Endodermal cell (in vitro differentiated cells): ENCODE results near the gene ZBTB17. TPM values are rescaled to one million over a fixed set of nuclear protein-coding genes. Genes with fewer than 3 reads are reported as not detected.

Experiments
- DNase-seq: peaks from one replicate; pipeline ENCODE4 v3.0.0-alpha.2; 2017
- H3K27ac ChIP-seq: 2 replicates; pipeline ENCODE4 v1.5.1; 2013; ENCODE audit warnings: mild to moderate bottlenecking, low read depth, low read length, moderate library complexity
- H3K27me3 ChIP-seq: 2 replicates; pipeline ENCODE4 v1.6.1; 2013; ENCODE audit warnings: mild to moderate bottlenecking, low read length, moderate library complexity; ENCODE audit not compliant: insufficient read depth, control insufficient read depth, poor library complexity, severe bottlenecking
- H3K36me3 ChIP-seq: 2 replicates; pipeline ENCODE4 v1.7.0; 2013; ENCODE audit warnings: mild to moderate bottlenecking, low read length, moderate library complexity; ENCODE audit not compliant: control insufficient read depth, insufficient read depth
- H3K4me1 ChIP-seq: one replicate; pipeline ENCODE4 v1.7.0; 2013; ENCODE audit warnings: low read length; ENCODE audit not compliant: control insufficient read depth, insufficient read depth
- H3K4me3 ChIP-seq: 2 replicates; pipeline ENCODE4 v1.5.1; 2013; ENCODE audit warnings: mild to moderate bottlenecking, low read length, moderate library complexity
- H3K9ac ChIP-seq: 2 replicates; pipeline ENCODE4 v1.6.1; 2013; ENCODE audit warnings: mild to moderate bottlenecking, low read length, moderate library complexity; ENCODE audit not compliant: poor library complexity, severe bottlenecking; ENCODE audit errors: extremely low read depth
- H3K9me3 ChIP-seq: 2 replicates; pipeline ENCODE4 v1.6.1; 2013; ENCODE audit warnings: mild to moderate bottlenecking, low read length, moderate library complexity; ENCODE audit not compliant: control insufficient read depth
- H3K27ac Mint-ChIP-seq: 2 replicates; pipeline ENCODE4 v1.8.0; 2020; ENCODE audit warnings: mixed read lengths
- H3K27me3 Mint-ChIP-seq: 2 replicates; pipeline ENCODE4 v1.8.0; 2021; ENCODE audit warnings: mild to moderate bottlenecking, mixed read lengths; ENCODE audit not compliant: insufficient read depth
- H3K36me3 Mint-ChIP-seq: 2 replicates; pipeline ENCODE4 v1.8.0; 2020; ENCODE audit warnings: low read depth, mixed read lengths
- H3K4me1 Mint-ChIP-seq: 2 replicates; pipeline ENCODE4 v1.8.0; 2020; ENCODE audit warnings: mixed read lengths
- H3K4me3 Mint-ChIP-seq: 2 replicates; pipeline ENCODE4 v1.8.0; 2020; ENCODE audit warnings: mild to moderate bottlenecking, moderate library complexity, mixed read lengths
- H3K9me3 Mint-ChIP-seq: 2 replicates; pipeline ENCODE4 v1.8.0; 2020; ENCODE audit warnings: mild to moderate bottlenecking, mixed read lengths
- WGBS, 2 experiments: methylation state at CpG; one replicate each; pipeline versions ENCODE4 v1.1.5 to v1.1.7; 2013; ENCODE audit warnings: missing lambda C conversion rate in 2 of 2, mixed read lengths in 1 of 2; ENCODE audit not compliant: insufficient coverage in 1 of 2, insufficient read length in 1 of 2; 5-methylcytosine and 5-hydroxymethylcytosine counted together
- total RNA-seq, 2 donors: library from RNA; stranded (reverse); fragmentation: NEBNext Ultra II Directional in 1 of 2; extraction: Animal tissue kit (Norgen Biotek cat#: 25700) in 1 of 2; gene quantifications; 2 replicates in 1 of 2; 3 replicates in 1 of 2; pipeline ENCODE4 v1.2.1, GENCODE V29; 2021
- TF ChIP-seq, protein P1 (sequence below): fragments of 200-600 bp; sonication (generic); conservative IDR thresholded peaks from 2 replicates; pipeline ENCODE4 v1.5.0; 2021; ENCODE audit warnings: antibody characterized with exemption, mild to moderate bottlenecking

The ZBTB17 gene
- total RNA-seq, 2 donors from 2014 or later = 28.0 to 31.7 TPM

- Histone ChIP-seq H3K27me3 (no peaks in the 10 kb centered on the region), H3K4me1 (no peaks in the 10 kb centered on the region), H3K4me3 (no peak overlapping the region), H3K27ac (no peak overlapping the region), H3K36me3 (peaks cover 90% of the 10 kb centered on the region), H3K9ac (no peak overlapping the region), H3K9me3 (no peaks in the 10 kb centered on the region)
- no peak for DNase-seq
- H3K4me1 Mint-ChIP-seq = peaks cover 6% of the 10 kb centered on the region
- TF ChIP-seq, protein P1, sequence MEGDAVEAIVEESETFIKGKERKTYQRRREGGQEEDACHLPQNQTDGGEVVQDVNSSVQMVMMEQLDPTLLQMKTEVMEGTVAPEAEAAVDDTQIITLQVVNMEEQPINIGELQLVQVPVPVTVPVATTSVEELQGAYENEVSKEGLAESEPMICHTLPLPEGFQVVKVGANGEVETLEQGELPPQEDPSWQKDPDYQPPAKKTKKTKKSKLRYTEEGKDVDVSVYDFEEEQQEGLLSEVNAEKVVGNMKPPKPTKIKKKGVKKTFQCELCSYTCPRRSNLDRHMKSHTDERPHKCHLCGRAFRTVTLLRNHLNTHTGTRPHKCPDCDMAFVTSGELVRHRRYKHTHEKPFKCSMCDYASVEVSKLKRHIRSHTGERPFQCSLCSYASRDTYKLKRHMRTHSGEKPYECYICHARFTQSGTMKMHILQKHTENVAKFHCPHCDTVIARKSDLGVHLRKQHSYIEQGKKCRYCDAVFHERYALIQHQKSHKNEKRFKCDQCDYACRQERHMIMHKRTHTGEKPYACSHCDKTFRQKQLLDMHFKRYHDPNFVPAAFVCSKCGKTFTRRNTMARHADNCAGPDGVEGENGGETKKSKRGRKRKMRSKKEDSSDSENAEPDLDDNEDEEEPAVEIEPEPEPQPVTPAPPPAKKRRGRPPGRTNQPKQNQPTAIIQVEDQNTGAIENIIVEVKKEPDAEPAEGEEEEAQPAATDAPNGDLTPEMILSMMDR = no peak
- no peaks in the 10 kb centered on the region for H3K9me3 Mint-ChIP-seq
- H3K27me3 Mint-ChIP-seq = no peaks in the 10 kb centered on the region
- H3K27ac Mint-ChIP-seq = no peak overlapping the region
- 95 to 100% methylated on average over 1 to 2 of the region's 2 CpGs for WGBS, 2 experiments
- no peak overlapping the region for H3K4me3 Mint-ChIP-seq
- peaks cover 61% of the 10 kb centered on the region for H3K36me3 Mint-ChIP-seq
These were observed 52.7 kb downstream of the ZBTB17 start for GRCh38 chr1:15923241-15923640.

- DNase-seq = no peak
- peaks cover 65% of the 10 kb centered on the region for H3K36me3 Mint-ChIP-seq
- Histone ChIP-seq H3K4me1 (no peaks in the 10 kb centered on the region), H3K4me3 (no peak overlapping the region), H3K9me3 (no peaks in the 10 kb centered on the region), H3K27ac (no peak overlapping the region), H3K36me3 (peaks cover 93% of the 10 kb centered on the region), H3K9ac (no peak overlapping the region), H3K27me3 (no peaks in the 10 kb centered on the region)
- no peak overlapping the region for H3K4me3 Mint-ChIP-seq
- WGBS, 2 experiments = 95 to 96% methylated on average over 8 to 11 of the region's 11 CpGs
- TF ChIP-seq, protein P1 = no peak
- no peaks in the 10 kb centered on the region for H3K4me1 Mint-ChIP-seq
- H3K9me3 Mint-ChIP-seq = no peaks in the 10 kb centered on the region
- H3K27ac Mint-ChIP-seq = no peak overlapping the region
- H3K27me3 Mint-ChIP-seq = no peaks in the 10 kb centered on the region
These were observed 56.8 kb downstream of the ZBTB17 start for GRCh38 chr1:15918962-15919715.

GRCh38 chr1:15916916-15917315 is 59.0 kb downstream of the ZBTB17 start:
- Mint-ChIP-seq H3K4me3 (no peak overlapping the region), H3K27me3 (no peaks in the 10 kb centered on the region), H3K9me3 (no peaks in the 10 kb centered on the region), H3K36me3 (peaks cover 65% of the 10 kb centered on the region), H3K4me1 (no peaks in the 10 kb centered on the region), H3K27ac (peak overlapping the region; percentile 24)
- no peak for DNase-seq
- Histone ChIP-seq H3K27me3 (no peaks in the 10 kb centered on the region), H3K9ac (no peak overlapping the region), H3K4me3 (no peak overlapping the region), H3K9me3 (no peaks in the 10 kb centered on the region), H3K36me3 (peaks cover 92% of the 10 kb centered on the region), H3K4me1 (no peaks in the 10 kb centered on the region), H3K27ac (no peak overlapping the region)
- TF ChIP-seq, protein P1 = no peak
- WGBS, 2 experiments = 57 to 77% methylated on average over 5 to 7 of the region's 7 CpGs
